K562 (cell line): Measurements from ENCODE around the gene DYSF. TPM values are rescaled to one million over a fixed set of nuclear protein-coding genes. Genes with fewer than 3 reads are reported as not detected.

Source experiments
- DEAF1 ChIP-seq: fragments of 450-650 bp; formaldehyde crosslinking; IDR thresholded peaks from 2 replicates; pipeline ENCODE4 v1.4.0; 2020; ENCODE audit warnings: mild to moderate bottlenecking, moderate library complexity
- HES1 ChIP-seq: fragments of 450-650 bp; IDR thresholded peaks from 2 replicates; pipeline ENCODE4 v1.6.1; 2016; ENCODE audit warnings: low read depth, mild to moderate bottlenecking, moderate library complexity
- SREBF2 ChIP-seq: sonication (generic); formaldehyde crosslinking; IDR thresholded peaks from 2 replicates; pipeline ENCODE4 v1.4.0; 2020; ENCODE audit warnings: mild to moderate bottlenecking, missing genetic modification reagents
- TCF7L2 ChIP-seq: fragments of 150-350 bp; IDR thresholded peaks from 2 replicates; pipeline ENCODE4 v1.6.1; 2016; ENCODE audit warnings: low read depth, mild to moderate bottlenecking, low read length, moderate library complexity
- TRIM24 ChIP-seq, 2 experiments: fragments of 450-650 bp; IDR thresholded peaks; 2 replicates each; pipeline ENCODE4 v1.6.1; 2016
- ZBTB33 ChIP-seq: sonication (generic); formaldehyde crosslinking; IDR thresholded peaks from 2 replicates; pipeline ENCODE4 v1.8.1; 2023; ENCODE audit warnings: mild to moderate bottlenecking, missing genetic modification reagents
- ZNF165 ChIP-seq: fragments of 250-450 bp; sonication (Bioruptor Pico); IDR thresholded peaks from 2 replicates; pipeline ENCODE4 v1.4.0; 2020; ENCODE audit warnings: borderline replicate concordance
- ZNF764 ChIP-seq: fragments of 250-450 bp; sonication (Bioruptor Pico); IDR thresholded peaks from 2 replicates; pipeline ENCODE4 v1.4.0; 2020; ENCODE audit warnings: low read depth, mild to moderate bottlenecking, moderate library complexity
- polyA plus RNA-seq, 8 experiments: library from polyadenylated mRNA; depleted of rRNA in 4 of 8; stranded (reverse) in 5 of 8; unstranded in 3 of 8; fragments of >200 nt; fragmentation: Nextera tagmentation in 2 of 8; fragmentation: Illumina TruSeq in 1 of 8; extraction: Ambion mirVana in 2 of 8; extraction: Trizol in 1 of 8; gene quantifications; 2 replicates each; pipeline versions ENCODE4 v1.2.1 to v1.2.3, GENCODE V29; 2011 to 2014; ENCODE audit warnings: inconsistent platforms in 1 of 8, missing spikeins in 1 of 8
- total RNA-seq, 7 experiments: library from RNA; depleted of rRNA in 6 of 7; stranded (reverse); fragments of >200 nt in 6 of 7; fragmentation: Illumina TruSeq in 2 of 7; extraction: Trizol in 2 of 7; gene quantifications; 2 replicates each; pipeline versions ENCODE4 v1.2.1 to v1.2.3, GENCODE V29; 2011 to 2021; ENCODE audit warnings: low replicate concordance in 1 of 7

Gene DYSF
- total and polyA plus RNA-seq, 9 of the 15 experiments (the other 6 are each of a cell fraction or from before 2014, with no cell fraction given) = 0.01 to 0.80 (median 0.29) TPM

- TF ChIP-seq ZBTB33 (0 out of 2 replicates have a peak, but pooled peaks have one; percentile 21), TRIM24 (IDR thresholded peaks at IDR 0.05) (peak in 1 of 2 experiments; percentile 73; a peak in 2 of 4 replicates), DEAF1 (CRISPR knock-in tag) (peak; percentile 80), TCF7L2 (no peak), ZNF764 (no peak), HES1 (no peak), ZNF165 (CRISPR knock-in tag) (no peak), SREBF2 (CRISPR knock-in tag) (no peak)
Observed at GRCh38 chr2:71548646-71549425, 95.5 kb downstream of the DYSF start (continued).
